ENCODE measurements around the gene MAP3K7CL.

- TF ChIP-seq TAF1 (IDR thresholded peaks at IDR 0.05; ENCODE audit: borderline replicate concordance, insufficient read depth, low read length) (no peak), SIN3A (IDR thresholded peaks at IDR 0.05; ENCODE audit: borderline replicate concordance, insufficient read depth, low read length) (no peak), POLR2AphosphoS5 (IDR thresholded peaks at IDR 0.05; ENCODE audit: low read depth, low read length) (no peak), REST (IDR thresholded peaks at IDR 0.05; ENCODE audit: insufficient read depth in 1 of 2, low read depth in 2 of 2, low read length in 2 of 2) (no peak), FOXP2 (optimal IDR thresholded peaks at IDR 0.05; ENCODE audit: borderline replicate concordance, extremely low read depth, extremely low read length, insufficient read depth) (no peak)
Measured at GRCh38 chr21:29181799-29182470, 51.5 kb downstream of the MAP3K7CL start.
